Heart left ventricle (tissue), 13 donors: ENCODE data around the gene IFT43.

ENCODE experiments used
- POLR2A ChIP-seq, 2 donors: fragments of 450-650 bp; IDR thresholded peaks; one replicate each; pipeline ENCODE4 v1.6.1; 2017; ENCODE audit warnings: antibody characterized with exemption in 2 of 2, mild to moderate bottlenecking in 2 of 2, moderate library complexity in 2 of 2
- TF ChIP-seq, protein P1 (sequence below), 12 donors: fragments of 200-600 bp; sonication (generic) in 4 of 12; IDR thresholded peaks; one replicate each; pipeline versions ENCODE4 v1.5.0 to v1.8.0; 2018 to 2022; ENCODE audit warnings: antibody characterized with exemption in 12 of 12, mild to moderate bottlenecking in 5 of 12
- donor health status: ischemic (EF 13 %, LVEDD 7.1; RV severe dilation, severe dysfunction).
- donor health status: DM: no; HTN: yes; CAD: no.
- donor health status: DM: no; HTN: no; CAD: no.
- donor health status: ischemic (EF 25% LVEDD 6.9; RV normal size, moderate dysfunction).
- donor health status: ischemic (EF 25% LVEDD 5.7; RV mildly dilated, moderate dysfunction).
- donor health status: ischemic (EF 35%, LVEDD 5.7; RV mildly dilated, moderate dysfunction).
- donor health status: nonischemic (EF 11% LVEDD 7.7; RV severe dilation, severe dysfunction).
- donor health status: DM: yes; HTN: yes; CAD: no.
- donor health status: PGD.
- donor health status: ischemic (EF 29% LVEDD 5.4; RV normal size, mild dysfunction).
- donor health status: nonischemic (EF 23%, LVEDD 6.1; RV moderate dilation, normal function).

DNA sequence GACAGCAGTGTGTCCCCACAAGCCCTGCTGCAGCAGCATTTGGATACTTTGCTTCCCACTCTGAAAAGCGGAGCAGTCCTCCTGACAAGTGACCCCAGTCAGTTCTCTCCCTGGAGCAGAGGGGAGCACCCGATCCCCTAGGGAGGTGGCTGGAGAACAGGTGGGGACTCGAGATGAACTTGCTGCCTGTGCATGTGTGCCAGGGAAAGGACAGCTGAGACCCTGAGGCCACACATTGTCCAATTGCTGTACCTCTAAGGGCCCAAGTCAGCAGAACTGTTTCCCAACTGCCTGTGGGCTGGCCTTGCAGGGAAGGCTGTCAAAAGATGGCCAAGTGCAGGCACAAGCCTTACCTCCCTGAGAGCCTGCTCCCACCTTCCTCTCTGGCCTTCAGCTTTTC is 55.1 kb downstream of the IFT43 start:
- TF ChIP-seq, protein P1, sequence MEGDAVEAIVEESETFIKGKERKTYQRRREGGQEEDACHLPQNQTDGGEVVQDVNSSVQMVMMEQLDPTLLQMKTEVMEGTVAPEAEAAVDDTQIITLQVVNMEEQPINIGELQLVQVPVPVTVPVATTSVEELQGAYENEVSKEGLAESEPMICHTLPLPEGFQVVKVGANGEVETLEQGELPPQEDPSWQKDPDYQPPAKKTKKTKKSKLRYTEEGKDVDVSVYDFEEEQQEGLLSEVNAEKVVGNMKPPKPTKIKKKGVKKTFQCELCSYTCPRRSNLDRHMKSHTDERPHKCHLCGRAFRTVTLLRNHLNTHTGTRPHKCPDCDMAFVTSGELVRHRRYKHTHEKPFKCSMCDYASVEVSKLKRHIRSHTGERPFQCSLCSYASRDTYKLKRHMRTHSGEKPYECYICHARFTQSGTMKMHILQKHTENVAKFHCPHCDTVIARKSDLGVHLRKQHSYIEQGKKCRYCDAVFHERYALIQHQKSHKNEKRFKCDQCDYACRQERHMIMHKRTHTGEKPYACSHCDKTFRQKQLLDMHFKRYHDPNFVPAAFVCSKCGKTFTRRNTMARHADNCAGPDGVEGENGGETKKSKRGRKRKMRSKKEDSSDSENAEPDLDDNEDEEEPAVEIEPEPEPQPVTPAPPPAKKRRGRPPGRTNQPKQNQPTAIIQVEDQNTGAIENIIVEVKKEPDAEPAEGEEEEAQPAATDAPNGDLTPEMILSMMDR (IDR thresholded peaks at IDR 0.05), result no peak
- no peak for TF ChIP-seq POLR2A (IDR thresholded peaks at IDR 0.05)
